SK-N-MC (cell line): ENCODE data around the gene PDZRN3.

Experiments
- DNase-seq: peaks from one replicate; pipeline ENCODE4 v3.0.0-alpha.2; 2011; ENCODE audit warnings: low read depth, low spot score
- H3K27ac ChIP-seq: fragments of 200-600 bp; sonication (generic); 2 replicates; pipeline ENCODE4 v1.5.1; 2016; ENCODE audit warnings: mixed run types
- H3K36me3 ChIP-seq: fragments of 200-600 bp; sonication (generic); 2 replicates; pipeline ENCODE4 v1.6.1; 2017; ENCODE audit warnings: antibody characterized with exemption, low read length, mixed read lengths; ENCODE audit not compliant: insufficient read depth
- H3K4me3 ChIP-seq: fragments of 200-600 bp; sonication (generic); 2 replicates; pipeline ENCODE4 v1.5.1; 2016
- H3K9ac ChIP-seq: fragments of 200-600 bp; sonication (generic); 2 replicates; pipeline ENCODE4 v1.8.0; 2017; ENCODE audit warnings: mixed run types, mixed read lengths; ENCODE audit not compliant: insufficient read length
- H3K9me3 ChIP-seq: fragments of 200-600 bp; sonication (generic); 2 replicates; pipeline ENCODE4 v1.6.1; 2017; ENCODE audit warnings: low read depth, mild to moderate bottlenecking, antibody characterized with exemption, low read length, moderate library complexity, mixed read lengths
- EZH2 ChIP-seq: fragments of 200-600 bp; sonication (generic); IDR thresholded peaks from one replicate; pipeline ENCODE4 v1.6.1; 2017; ENCODE audit warnings: antibody characterized with exemption
- FOXP2 ChIP-seq: optimal IDR thresholded peaks from 2 replicates; pipeline ENCODE3; 2011; ENCODE audit warnings: mild to moderate bottlenecking, moderate library complexity; ENCODE audit not compliant: insufficient read depth; ENCODE audit errors: extremely low read length, control extremely low read depth
- POLR2AphosphoS5 ChIP-seq: IDR thresholded peaks from 2 replicates; pipeline ENCODE4 v1.6.1; 2012; ENCODE audit warnings: mild to moderate bottlenecking, low read depth, low read length, borderline replicate concordance

PDZRN3 gene

GRCh38 chr3:73385568-73385967 lies 239.2 kb downstream of the PDZRN3 start:
- no peak overlapping the region for H3K9ac ChIP-seq
- H3K9me3 ChIP-seq = no peaks in the 10 kb centered on the region
- no peak overlapping the region for H3K27ac ChIP-seq
- no peaks in the 10 kb centered on the region for H3K36me3 ChIP-seq
- no peak for DNase-seq
- TF ChIP-seq EZH2 = no peak
- TF ChIP-seq FOXP2 = no peak
- no peak for TF ChIP-seq POLR2AphosphoS5
- H3K4me3 ChIP-seq = no peak overlapping the region

GRCh38 chr3:73384091-73384906 lies 240.4 kb downstream of the PDZRN3 start:
- H3K4me3 ChIP-seq = no peak overlapping the region
- H3K27ac ChIP-seq = no peak overlapping the region
- TF ChIP-seq FOXP2 (no peak), POLR2AphosphoS5 (no peak), EZH2 (no peak)
- no peak for DNase-seq
- no peak overlapping the region for H3K9ac ChIP-seq
- no peaks in the 10 kb centered on the region for H3K36me3 ChIP-seq
- no peaks in the 10 kb centered on the region for H3K9me3 ChIP-seq

- H3K36me3 ChIP-seq = no peaks in the 10 kb centered on the region
- no peaks in the 10 kb centered on the region for H3K9me3 ChIP-seq
- TF ChIP-seq POLR2AphosphoS5 (no peak), EZH2 (no peak), FOXP2 (no peak)
- no peak for DNase-seq
- H3K4me3 ChIP-seq = no peak overlapping the region
- no peak overlapping the region for H3K27ac ChIP-seq
- no peak overlapping the region for H3K9ac ChIP-seq
Observed at GRCh38 chr3:73383470-73384049, 241.2 kb downstream of the PDZRN3 start.

GRCh38 chr3:73381551-73381950 lies 243.2 kb downstream of the PDZRN3 start:
- no peak overlapping the region for H3K4me3 ChIP-seq
- no peak for DNase-seq
- H3K27ac ChIP-seq = no peak overlapping the region

GRCh38 chr3:73380735-73381532 lies 243.8 kb downstream of the PDZRN3 start:
- no peak for DNase-seq
- no peak overlapping the region for H3K27ac ChIP-seq
- no peaks in the 10 kb centered on the region for H3K36me3 ChIP-seq
- no peak for TF ChIP-seq EZH2
- no peak overlapping the region for H3K4me3 ChIP-seq
- H3K9ac ChIP-seq = no peak overlapping the region
- H3K9me3 ChIP-seq = no peaks in the 10 kb centered on the region

More at GRCh38 chr3:73381551-73381950, 243.2 kb downstream of the PDZRN3 start:
- no peak overlapping the region for H3K9ac ChIP-seq
- H3K9me3 ChIP-seq = no peaks in the 10 kb centered on the region
- H3K36me3 ChIP-seq = no peaks in the 10 kb centered on the region
- no peak for TF ChIP-seq EZH2
- TF ChIP-seq POLR2AphosphoS5 = no peak
- TF ChIP-seq FOXP2 = no peak

- Histone ChIP-seq H3K4me3 (no peak overlapping the region), H3K9ac (no peak overlapping the region), H3K36me3 (no peaks in the 10 kb centered on the region), H3K9me3 (no peaks in the 10 kb centered on the region), H3K27ac (no peak overlapping the region)
- no peak for TF ChIP-seq POLR2AphosphoS5
- TF ChIP-seq FOXP2 = no peak
- TF ChIP-seq EZH2 = no peak
- DNase-seq = no peak
Observed at GRCh38 chr3:73379465-73379864, 245.3 kb downstream of the PDZRN3 start.

- H3K27ac ChIP-seq = no peak overlapping the region
- TF ChIP-seq POLR2AphosphoS5 (no peak), FOXP2 (no peak)
- H3K4me3 ChIP-seq = no peak overlapping the region
- H3K36me3 ChIP-seq = no peaks in the 10 kb centered on the region
- DNase-seq = no peak
- no peaks in the 10 kb centered on the region for H3K9me3 ChIP-seq
- no peak overlapping the region for H3K9ac ChIP-seq
Observed at GRCh38 chr3:73378207-73378606, 246.5 kb downstream of the PDZRN3 start.

- H3K9ac ChIP-seq = no peak overlapping the region
- H3K27ac ChIP-seq = no peak overlapping the region
- TF ChIP-seq EZH2 (no peak), POLR2AphosphoS5 (no peak), FOXP2 (no peak)
- no peaks in the 10 kb centered on the region for H3K36me3 ChIP-seq
- H3K4me3 ChIP-seq = no peak overlapping the region
- H3K9me3 ChIP-seq = no peaks in the 10 kb centered on the region
- no peak for DNase-seq
Observed at GRCh38 chr3:73365756-73366397, 258.9 kb downstream of the PDZRN3 start.
